PC-9 (cell line): ENCODE results near the gene HMGN1. TPM values are rescaled to one million over a fixed set of nuclear protein-coding genes. Genes with fewer than 3 reads are reported as not detected.
A peak's percentile ranks its signal among the peaks of the same experiment; 100 is the strongest.

Source experiments
- BruUV-seq: library from RNA; stranded (reverse); fragments of 400-500 nt; replicated peaks from 2 replicates; lab custom pipeline; 2021; lab: Mats Ljungman, UMichigan
- CTCF ChIA-PET: fragments of 300-600 bp; sonication (Branson Sonifier 250); formaldehyde crosslinking; loops from one replicate; lab custom pipeline; 2022; ENCODE audit warnings: antibody characterized with exemption; lab: Charles Lee
- POLR2A ChIA-PET: fragments of 300-600 bp; sonication (Branson Sonifier 250); formaldehyde crosslinking; loops from one replicate; lab custom pipeline; 2022; ENCODE audit warnings: antibody characterized with exemption; ENCODE audit not compliant: unreplicated experiment; lab: Charles Lee
- DNase-seq, 2 experiments: peaks; one replicate each; pipeline versions ENCODE4 v3.0.0 to v3.0.0-alpha.2; 2015 to 2022; ENCODE audit warnings: mixed read lengths in 1 of 2
- H2AFZ ChIP-seq: fragments of 200-600 bp; sonication (generic); 2 replicates; pipeline ENCODE4 v1.8.1; 2017; ENCODE audit warnings: antibody characterized with exemption
- H3F3A ChIP-seq: fragments of 200-600 bp; sonication (generic); 2 replicates; pipeline ENCODE4 v1.8.1; 2017; ENCODE audit warnings: antibody characterized with exemption, mild to moderate bottlenecking, low read depth; ENCODE audit not compliant: insufficient read depth
- H3K27ac ChIP-seq: fragments of 200-600 bp; sonication (generic); 2 replicates; pipeline ENCODE4 v1.6.1; 2016; ENCODE audit warnings: mixed run types
- H3K27me3 ChIP-seq: fragments of 200-600 bp; sonication (generic); 2 replicates; pipeline ENCODE4 v1.6.1; 2016; ENCODE audit warnings: low read depth, mixed run types; ENCODE audit not compliant: insufficient read depth
- H3K36me3 ChIP-seq: fragments of 200-600 bp; sonication (generic); 2 replicates; pipeline ENCODE4 v1.6.1; 2016; ENCODE audit warnings: low read depth, mixed run types
- H3K4me1 ChIP-seq: fragments of 200-600 bp; sonication (generic); replicated peaks from 2 replicates; pipeline ENCODE4 v1.6.1; 2016; ENCODE audit warnings: mixed run types; ENCODE audit not compliant: insufficient read depth
- H3K4me2 ChIP-seq: fragments of 200-600 bp; sonication (generic); 2 replicates; pipeline ENCODE4 v1.6.1; 2017; ENCODE audit warnings: mixed run types
- H3K4me3 ChIP-seq: fragments of 200-600 bp; sonication (generic); 2 replicates; pipeline ENCODE4 v1.6.1; 2016; ENCODE audit warnings: mixed run types
- H3K79me2 ChIP-seq: fragments of 200-600 bp; sonication (generic); 2 replicates; pipeline ENCODE4 v1.6.1; 2017; ENCODE audit warnings: low read depth, mixed run types
- H3K9me2 ChIP-seq: fragments of 200-600 bp; sonication (generic); 2 replicates; pipeline ENCODE4 v1.8.1; 2017; ENCODE audit warnings: mild to moderate bottlenecking; ENCODE audit not compliant: insufficient read depth
- H3K9me3 ChIP-seq: fragments of 200-600 bp; sonication (generic); 2 replicates; pipeline ENCODE4 v1.8.1; 2016; ENCODE audit warnings: low read depth; ENCODE audit not compliant: insufficient read depth
- H4K20me1 ChIP-seq: fragments of 200-600 bp; sonication (generic); 2 replicates; pipeline ENCODE4 v1.8.1; 2017; ENCODE audit not compliant: insufficient read depth
- CTCF ChIP-seq: fragments of 200-600 bp; sonication (generic); conservative IDR thresholded peaks from 2 replicates; pipeline ENCODE4 v1.6.1; 2017; ENCODE audit warnings: mixed run types, antibody characterized with exemption, mild to moderate bottlenecking, moderate library complexity
- EZH2 ChIP-seq: fragments of 200-600 bp; sonication (generic); IDR thresholded peaks from 2 replicates; pipeline ENCODE4 v1.8.0; 2017; ENCODE audit warnings: antibody characterized with exemption, low read depth
- intact Hi-C: fragments of 100-400 bp; cut with micrococcal nuclease; formaldehyde crosslinking; loops from one replicate; pipeline ENCODE4 v1.10.0; 2022; ENCODE audit not compliant: unreplicated experiment
- total RNA-seq: library from RNA; stranded (reverse); gene quantifications from 2 replicates; pipeline ENCODE4 v1.2.3, GENCODE V29; 2021

Gene HMGN1
- total RNA-seq, 1 experiment from 2014 or later: 369 TPM

- Histone ChIP-seq H4K20me1 (no peaks in the 10 kb centered on the region), H3K79me2 (peaks cover 6% of the 10 kb centered on the region; the same call in 1 of the 2 replicates), H3F3A (peaks cover 8% of the 10 kb centered on the region; the same call in 1 of the 2 replicates), H3K9me2 (no peaks in the 10 kb centered on the region), H3K9me3 (no peaks in the 10 kb centered on the region), H3K27ac (peak overlapping the region; percentile 64), H3K27me3 (no peaks in the 10 kb centered on the region), H3K4me1 (0 out of 2 replicates have a peak, but pooled peaks cover 4% of the 10 kb centered on the region), H2AFZ (peak overlapping the region; percentile 86), H3K4me2 (peak overlapping the region; percentile 91), H3K36me3 (no peaks in the 10 kb centered on the region), H3K4me3 (peak overlapping the region; percentile 68)
- CTCF ChIA-PET: interaction anchor here (0.6 to 1.2 kb wide), 4 partner anchors 40 to 254 kb away, joined by 3 to 10 read pairs (median 7); no protein-coding TSS in a partner anchor
- intact Hi-C loops: loop anchor here (1.0 to 10.0 kb wide), 4 partner anchors 38 to 203 kb away; partner anchors contain the start of genes HMGN1 and PSMG1
- no TSS peak for BruUV-seq
- peak; percentile 69 to 86 for DNase-seq
- POLR2A ChIA-PET: interaction anchor here (0.5 to 0.6 kb wide), 3 partner anchors 103 to 205 kb away, joined by 3 to 8 read pairs (median 3); partner anchors contain the start of gene PSMG1
- no peak for TF ChIP-seq CTCF
- TF ChIP-seq EZH2: no peak
These were observed 38.7 kb upstream of the HMGN1 start for GRCh38 chr21:39387461-39388037.

GRCh38 chr21:39386899-39387298 lies 38.0 kb upstream of the HMGN1 start:
- Histone ChIP-seq H3K4me2 (peak overlapping the region; percentile 91), H2AFZ (peak overlapping the region; percentile 74), H4K20me1 (no peaks in the 10 kb centered on the region), H3K27ac (no peak overlapping the region; the same call in 1 of the 2 replicates), H3K4me1 (0 out of 2 replicates have a peak, but pooled peaks cover 4% of the 10 kb centered on the region), H3F3A (peaks cover 8% of the 10 kb centered on the region; the same call in 1 of the 2 replicates), H3K9me3 (no peaks in the 10 kb centered on the region), H3K79me2 (peaks cover 6% of the 10 kb centered on the region; the same call in 1 of the 2 replicates), H3K4me3 (peak overlapping the region; percentile 68; the same call in 1 of the 2 replicates), H3K36me3 (no peaks in the 10 kb centered on the region), H3K9me2 (no peaks in the 10 kb centered on the region), H3K27me3 (no peaks in the 10 kb centered on the region)
- POLR2A ChIA-PET: no interaction called here
- intact Hi-C loops: loop anchor here (5.0 to 10.0 kb wide), 2 partner anchors 55 to 202 kb away; partner anchors contain the start of gene PSMG1
- TF ChIP-seq EZH2: no peak
- TF ChIP-seq CTCF: no peak
- CTCF ChIA-PET: no interaction called here
- BruUV-seq: no TSS peak
- no peak for DNase-seq

- Histone ChIP-seq H2AFZ (no peak overlapping the region), H3K79me2 (peaks cover 6% of the 10 kb centered on the region; the same call in 1 of the 2 replicates), H3K4me1 (peaks cover 6% of the 10 kb centered on the region), H3F3A (peaks cover 8% of the 10 kb centered on the region; the same call in 1 of the 2 replicates), H4K20me1 (no peaks in the 10 kb centered on the region), H3K4me2 (no peak overlapping the region), H3K9me2 (no peaks in the 10 kb centered on the region), H3K4me3 (no peak overlapping the region), H3K36me3 (no peaks in the 10 kb centered on the region), H3K9me3 (no peaks in the 10 kb centered on the region), H3K27me3 (no peaks in the 10 kb centered on the region), H3K27ac (no peak overlapping the region)
- ChIA-PET CTCF (no interaction called here), POLR2A (no interaction called here)
- BruUV-seq: no TSS peak
- no peak for TF ChIP-seq EZH2
- TF ChIP-seq CTCF: no peak
- intact Hi-C loops: loop anchor here (5.0 to 10.0 kb wide), 2 partner anchors 56 to 201 kb away; partner anchors contain the start of gene PSMG1
- no peak for DNase-seq
These were observed 37.3 kb upstream of the HMGN1 start for GRCh38 chr21:39386194-39386593.
